Stimulated activated CD4-positive, alpha-beta T cell treated with anti-CD3 and anti-CD28 coated beads, Interleukin-1b, Interleukin-23, amount 100 ng/mL, for 48 hours (primary cell): ENCODE data around the gene TMEM131L.
A peak's percentile ranks its signal among the peaks of the same experiment; 100 is the strongest.
"Not testable (repeated sequence)": the region's sequence is repeated elsewhere in the genome, so short reads cannot be mapped to it uniquely, and the experiment has no call there.

Source experiments
- DNase-seq: peaks from one replicate; pipeline ENCODE4 v3.0.0-alpha.2; 2020

TMEM131L gene

DNA sequence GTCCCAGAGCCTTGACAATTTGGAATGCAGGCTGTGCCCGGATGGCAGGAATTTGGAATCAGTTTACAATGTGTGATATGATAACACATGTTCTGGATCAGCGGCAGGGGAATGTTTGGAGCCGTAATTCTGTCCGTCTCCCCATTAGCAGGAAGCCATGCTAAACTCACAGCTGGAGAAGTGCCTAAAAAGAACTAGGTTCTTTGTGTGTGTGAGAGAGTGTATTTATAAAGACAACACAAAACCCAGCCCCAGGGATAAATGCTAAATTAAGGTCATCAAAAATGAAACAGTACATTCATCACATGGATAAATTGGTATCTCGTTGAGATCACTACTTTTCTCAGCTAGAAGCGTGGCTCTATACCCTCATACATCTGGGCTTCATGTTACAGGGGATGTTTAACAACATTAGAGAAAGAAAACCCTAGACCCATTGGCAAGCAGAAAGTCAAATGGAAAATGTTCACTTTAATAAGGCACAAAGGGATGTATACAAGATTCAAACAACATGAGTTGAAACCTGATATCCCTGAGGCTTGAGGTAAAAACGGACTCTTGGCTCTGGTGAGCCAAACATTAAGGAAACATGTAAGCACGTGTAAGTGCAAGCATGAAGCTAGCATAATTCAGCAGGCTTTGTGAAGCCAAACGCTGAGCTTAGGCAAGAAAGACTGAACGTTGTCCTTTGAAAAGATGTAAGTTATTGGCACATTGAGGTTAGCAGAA, 18.0 kb upstream of the TMEM131L start:
- DNase-seq = no peak

DNA sequence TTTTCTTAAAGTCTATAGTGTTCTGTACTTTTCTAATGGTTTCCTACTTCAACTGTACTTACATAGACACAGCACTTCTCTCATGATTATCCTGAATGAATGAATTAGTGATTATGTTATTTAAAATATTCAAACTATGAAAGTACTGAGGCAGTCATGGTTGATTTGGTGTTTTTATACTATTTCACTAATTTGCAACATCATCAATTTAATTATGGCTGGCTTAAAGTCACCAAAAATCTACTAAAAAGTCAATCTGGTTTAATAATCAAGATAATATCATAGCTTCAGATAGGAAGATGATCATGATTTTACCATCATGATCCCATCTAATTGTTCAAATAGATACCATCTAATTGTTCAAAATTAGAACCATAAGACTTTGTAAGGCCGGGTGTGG, 16.8 kb upstream of the TMEM131L start:
- no peak for DNase-seq

DNA sequence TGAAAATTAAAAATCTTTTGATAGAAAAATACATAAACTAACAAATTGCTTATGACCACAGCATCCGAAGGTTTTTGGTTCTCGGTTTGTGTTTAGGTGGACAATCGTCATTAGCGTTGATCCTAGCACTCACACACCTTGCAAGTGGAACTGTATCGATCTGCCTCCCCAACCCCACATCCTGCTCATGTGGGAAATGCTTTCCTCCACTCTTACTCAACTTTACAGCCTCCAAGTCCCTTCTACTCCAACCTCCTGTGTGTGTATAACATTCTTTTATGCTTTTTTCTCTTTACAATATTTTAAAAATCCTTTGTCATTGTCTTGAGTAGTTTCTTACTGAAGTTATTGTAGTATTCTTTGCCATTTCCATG, 15.6 kb upstream of the TMEM131L start:
- no peak for DNase-seq

DNA sequence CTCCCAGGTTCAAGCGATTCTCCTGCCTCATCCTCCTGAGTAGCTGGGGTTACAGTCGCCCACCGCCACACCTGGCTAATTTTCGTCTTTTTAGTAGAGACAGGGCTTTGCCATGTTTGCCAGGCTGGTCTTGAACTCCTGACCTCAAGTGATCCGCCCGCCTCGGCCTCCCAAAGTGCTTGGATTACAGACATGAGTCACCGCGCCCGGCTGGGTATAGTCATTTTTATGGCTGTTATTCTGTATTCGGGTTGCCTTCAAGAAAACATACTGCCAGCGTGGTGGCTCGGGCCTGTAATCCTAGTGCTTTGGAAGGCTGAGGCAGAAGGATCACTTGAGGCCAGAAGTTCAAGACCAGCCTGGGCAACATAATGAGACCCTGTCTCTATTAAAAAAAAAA, 15.0 kb upstream of the TMEM131L start:
- DNase-seq = not testable (repeated sequence)

DNA sequence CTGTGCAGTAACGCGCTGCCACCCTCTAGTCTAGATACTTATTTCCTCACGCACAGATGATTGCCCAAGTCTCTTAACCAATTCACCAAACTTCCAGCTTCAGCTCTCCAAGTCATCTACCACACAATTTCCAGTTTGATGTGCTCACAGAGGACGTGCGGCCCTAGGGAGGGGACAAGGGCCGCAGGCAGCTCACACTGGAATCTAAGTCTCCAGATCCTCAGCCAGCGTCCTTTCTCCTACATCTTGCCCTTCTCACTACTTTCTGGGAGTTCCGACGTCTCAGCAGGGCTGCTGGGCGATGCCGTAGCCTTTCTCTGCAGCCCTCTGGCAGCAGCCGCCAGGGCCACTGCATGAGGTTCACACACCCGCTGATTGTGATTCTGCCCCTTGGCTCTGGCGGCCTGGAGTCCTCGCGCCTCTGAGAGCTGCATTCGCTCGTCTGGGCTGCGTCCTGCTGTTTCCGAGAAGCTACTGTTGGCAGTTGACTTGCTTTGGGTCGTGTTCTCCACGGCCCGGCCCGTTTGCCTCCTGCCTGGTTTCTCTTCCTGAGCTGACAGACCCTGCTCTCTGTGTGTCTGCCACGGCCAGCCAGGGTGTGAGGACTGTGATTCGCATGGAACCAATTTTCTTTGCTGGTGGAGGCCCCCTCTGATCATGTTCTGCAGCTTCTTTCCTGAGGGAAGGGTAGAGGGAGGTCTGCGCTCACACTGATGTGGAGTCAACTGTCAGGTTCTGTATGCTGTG, 14.1 kb upstream of the TMEM131L start:
- DNase-seq = no peak

DNA sequence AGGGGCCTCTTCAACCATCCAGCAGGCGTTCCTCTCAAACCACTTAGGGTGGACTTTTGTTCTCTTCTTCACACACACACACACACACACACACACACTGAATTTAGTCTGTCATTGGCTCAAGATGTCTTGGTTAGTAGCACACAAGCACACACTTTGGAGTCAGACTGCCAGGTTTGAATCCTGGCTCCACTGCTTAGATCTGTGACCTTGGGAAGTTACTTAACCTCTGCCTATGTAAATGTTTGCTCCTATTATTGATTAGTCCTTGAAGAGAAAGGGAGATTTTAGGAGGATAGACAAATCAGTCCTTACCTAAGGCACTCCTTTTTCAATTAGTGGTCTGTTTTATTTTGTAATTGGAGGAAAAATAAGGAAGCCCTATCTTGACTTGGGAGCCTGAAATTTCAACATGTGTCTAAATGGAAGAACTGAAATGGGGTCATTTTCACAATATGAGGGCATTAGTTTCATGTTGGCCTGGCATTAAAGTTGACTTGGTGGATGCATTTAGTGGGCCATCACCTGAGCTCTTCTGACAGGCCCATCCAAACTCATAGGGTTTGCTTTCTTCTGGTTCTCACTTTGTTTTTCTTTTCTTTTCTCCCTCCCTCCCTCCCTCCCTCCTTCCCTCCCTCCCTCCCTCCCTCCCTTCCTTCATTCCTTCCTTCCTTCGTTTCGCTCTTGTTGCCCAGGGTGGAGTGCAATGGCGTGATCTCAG, 13.3 kb upstream of the TMEM131L start:
- DNase-seq = no peak

DNA sequence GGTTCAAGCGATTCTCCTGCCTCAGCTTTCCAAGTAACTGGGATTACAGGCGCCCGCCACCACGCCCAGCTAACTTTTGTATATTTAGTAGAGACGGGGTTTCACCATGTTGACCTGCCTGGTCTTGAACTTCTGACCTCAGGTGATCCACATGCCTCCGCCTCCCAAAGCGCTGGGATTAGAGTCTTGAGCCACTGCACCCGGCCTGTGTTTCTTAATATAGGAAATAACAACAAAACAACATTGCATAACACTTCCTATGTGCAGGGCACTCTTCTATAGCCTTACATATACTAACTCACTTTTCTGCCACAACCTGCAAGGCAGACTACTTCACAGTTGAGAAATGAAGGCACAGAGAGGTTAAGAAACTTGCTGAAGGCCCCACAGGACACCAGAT, 12.8 kb upstream of the TMEM131L start:
- DNase-seq = no peak

DNA sequence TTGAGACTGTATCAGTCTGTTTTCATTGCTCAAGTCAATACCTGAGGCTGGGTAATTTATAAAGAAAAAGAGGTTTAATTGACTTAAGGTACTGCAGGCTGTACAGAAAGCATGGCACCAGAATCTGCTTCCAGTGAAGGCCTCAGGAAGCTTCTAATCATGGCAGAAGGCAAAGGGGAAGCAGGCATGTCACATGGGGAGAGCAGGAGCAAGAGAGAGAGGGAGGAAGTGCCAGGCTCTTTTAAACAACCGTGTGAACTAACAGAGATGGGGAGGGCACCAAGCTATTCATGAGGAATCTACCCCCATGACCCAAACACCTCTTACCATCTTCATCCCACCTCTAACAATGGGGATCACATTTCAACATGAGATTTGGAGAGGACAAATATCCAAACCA, 7.2 kb upstream of the TMEM131L start:
- no peak for DNase-seq

DNA sequence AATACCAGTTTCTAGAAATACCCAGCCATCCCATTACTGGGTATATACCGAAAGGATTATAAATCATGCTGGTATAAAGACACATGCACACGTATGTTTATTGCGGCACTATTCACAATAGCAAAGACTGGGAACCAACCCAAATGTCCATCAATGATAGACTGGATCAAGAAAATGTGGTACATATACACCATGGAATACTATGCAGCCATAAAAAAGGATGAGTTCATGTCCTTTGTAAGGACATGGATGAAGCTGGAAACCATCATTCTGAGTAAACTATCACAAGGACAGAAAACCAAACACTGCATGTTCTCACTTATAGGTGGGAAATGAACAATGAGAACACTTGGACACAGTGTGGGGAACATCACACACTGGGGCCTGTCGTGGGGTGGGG, 4.6 kb upstream of the TMEM131L start:
- not testable (repeated sequence) for DNase-seq

DNA sequence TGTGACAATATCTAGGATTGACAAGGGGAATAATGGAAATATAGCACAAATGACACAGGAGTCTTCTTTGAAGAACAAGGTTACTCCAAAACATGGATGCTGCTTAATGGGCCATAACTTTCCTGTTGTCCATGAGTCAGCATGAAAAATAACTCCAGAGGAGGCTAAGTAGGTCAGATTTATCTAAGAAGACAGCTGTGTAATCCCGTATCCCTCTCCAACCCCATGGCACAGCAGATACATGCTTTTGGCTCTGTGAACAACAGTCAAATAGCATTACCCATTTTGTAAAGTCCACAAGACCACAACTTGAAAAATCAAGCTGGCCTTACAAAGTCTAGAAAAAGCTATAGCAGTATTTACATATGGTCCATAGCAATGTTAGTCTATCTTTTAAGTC, 2.1 kb upstream of the TMEM131L start:
- DNase-seq = no peak

DNA sequence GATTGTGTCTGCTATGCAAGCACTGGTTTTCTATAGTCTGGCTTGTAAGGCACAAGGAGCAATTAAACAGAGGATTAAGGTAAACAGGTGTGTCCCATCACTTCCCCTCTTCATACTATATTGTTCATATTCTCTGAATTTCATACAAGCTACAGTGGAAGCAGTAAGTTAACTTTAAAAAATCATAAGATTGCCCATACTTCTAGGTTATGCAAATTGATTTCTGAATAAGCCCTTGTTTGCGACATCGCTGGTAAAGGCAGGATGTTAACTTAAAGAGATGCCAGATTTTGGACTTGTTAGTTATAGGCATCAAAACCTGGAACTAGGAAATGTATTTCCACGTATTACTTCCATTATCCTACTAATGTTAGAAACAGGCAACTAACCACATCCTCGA, 1.0 kb upstream of the TMEM131L start:
- no peak for DNase-seq

DNA sequence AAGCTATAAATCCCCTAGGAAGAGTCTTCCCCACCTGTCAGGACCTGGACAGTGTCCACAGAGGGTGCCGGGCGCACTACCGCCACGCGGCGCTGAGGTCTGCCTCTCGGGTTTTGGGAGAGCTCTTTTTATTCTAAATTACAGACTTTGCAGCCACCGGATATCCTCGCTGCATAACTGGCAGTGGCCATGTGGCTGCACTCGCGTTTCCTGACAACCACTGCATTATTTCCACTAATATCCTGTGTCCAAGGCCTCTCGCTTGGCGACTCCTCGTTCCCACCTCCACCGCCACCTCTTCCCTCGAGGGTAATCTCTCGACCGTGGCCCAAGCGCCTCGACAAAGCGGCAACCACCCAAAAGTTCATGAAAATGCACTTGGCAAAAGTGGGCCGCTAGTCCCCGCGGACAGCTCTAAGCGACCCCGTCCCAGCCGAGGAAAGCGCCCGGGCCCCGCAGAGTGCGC, 512 bp upstream of the TMEM131L start:
- DNase-seq = peak; percentile 41

DNA sequence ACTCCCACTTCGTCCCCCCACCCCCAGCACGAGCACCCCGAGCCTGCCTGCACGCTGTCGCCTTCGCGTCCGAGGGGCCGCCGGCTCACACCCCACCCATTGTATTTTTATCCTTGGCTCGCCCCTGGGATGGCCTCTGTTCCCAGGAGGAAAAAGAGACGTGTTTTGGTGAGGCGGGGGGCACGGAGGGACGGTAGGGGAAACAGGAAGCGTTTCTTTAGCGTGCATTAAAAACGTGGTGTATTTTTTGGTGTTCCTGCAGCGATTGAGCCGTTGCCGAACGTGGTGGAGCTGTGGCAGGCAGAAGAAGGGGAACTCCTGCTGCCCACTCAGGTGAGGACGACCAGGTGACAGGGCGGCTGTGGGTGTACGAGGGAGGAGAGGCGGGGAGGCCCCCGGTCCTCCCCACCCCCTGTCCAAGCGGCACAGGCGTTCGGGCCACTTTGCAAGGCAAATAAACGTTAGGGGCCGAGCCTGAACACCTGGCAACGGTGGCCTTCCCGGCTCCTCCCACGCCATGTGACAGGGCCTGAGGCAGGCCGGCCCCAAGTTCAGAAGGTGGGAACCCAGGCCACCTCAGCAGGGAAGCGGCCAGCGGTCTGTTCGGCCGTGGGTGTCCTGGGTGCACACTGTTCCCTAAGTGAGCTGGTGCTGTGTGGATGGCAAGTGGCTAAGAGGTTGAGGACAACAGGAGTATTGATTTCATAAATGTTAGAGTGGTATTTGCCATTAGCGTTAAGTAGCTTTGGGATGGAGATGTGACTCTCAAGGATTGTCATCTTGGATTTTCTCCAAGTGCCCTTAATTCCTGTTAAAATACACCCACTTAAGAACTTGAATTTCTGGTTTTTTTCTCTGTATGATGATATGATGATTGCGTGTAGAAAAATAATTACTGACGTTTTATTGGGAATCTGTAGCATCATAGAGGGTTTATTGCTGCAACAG, 1.1 kb downstream of the TMEM131L start:
- DNase-seq = peak; percentile 39

DNA sequence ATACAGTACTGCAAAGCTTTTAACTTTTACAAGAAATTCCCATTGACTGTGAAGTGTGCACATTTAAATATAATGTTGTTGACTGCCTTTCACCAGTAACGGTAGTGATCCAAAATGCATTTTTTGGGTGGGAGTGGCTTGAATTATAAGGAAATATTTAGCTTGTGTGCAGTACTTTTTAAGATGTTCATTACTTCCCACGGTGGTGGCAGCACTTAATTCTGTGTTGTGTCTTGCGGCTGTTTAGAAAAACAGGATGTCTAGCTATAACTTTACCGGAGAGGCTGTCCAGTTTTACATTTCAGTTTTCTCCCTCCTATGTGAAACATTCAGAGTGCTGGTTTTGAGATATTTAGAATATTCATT, 1.7 kb downstream of the TMEM131L start:
- no peak for DNase-seq

DNA sequence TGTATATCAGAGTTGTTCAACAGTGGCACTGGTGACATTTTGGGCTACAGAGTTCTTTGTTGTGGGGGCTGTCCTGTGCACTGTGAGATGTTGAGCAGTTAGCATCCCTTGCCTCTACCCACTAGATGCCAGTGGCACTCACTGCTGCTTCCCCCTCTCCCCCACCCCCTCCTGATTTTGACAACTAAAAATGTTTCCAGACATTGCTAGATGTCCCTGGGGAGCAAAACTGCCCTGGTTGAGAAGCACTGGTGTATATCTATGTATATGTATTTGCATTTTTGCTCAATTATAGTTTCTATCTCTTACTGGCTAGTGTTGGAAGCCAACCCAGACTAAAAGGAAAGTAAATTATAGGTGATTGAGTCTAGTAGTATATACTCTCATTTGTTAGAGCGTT, 2.4 kb downstream of the TMEM131L start:
- no peak for DNase-seq

DNA sequence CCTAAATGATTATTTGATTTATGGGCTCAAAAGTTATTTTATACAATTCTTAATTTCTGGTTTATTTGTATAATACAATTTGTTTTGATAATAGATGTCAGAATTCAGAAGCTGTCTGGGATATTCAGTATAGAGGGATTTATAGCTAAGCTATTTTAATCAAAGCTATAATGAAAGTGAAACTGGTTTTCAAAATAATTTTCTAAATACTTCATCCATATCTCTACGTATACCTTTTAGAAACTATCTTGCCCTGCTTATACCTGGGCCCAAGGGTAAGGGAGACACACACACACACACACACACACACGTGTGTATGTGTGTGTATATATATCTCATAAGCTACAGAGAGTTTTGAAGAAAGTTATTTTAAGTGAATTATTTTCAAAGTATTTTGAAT, 2.9 kb downstream of the TMEM131L start:
- DNase-seq = no peak

DNA sequence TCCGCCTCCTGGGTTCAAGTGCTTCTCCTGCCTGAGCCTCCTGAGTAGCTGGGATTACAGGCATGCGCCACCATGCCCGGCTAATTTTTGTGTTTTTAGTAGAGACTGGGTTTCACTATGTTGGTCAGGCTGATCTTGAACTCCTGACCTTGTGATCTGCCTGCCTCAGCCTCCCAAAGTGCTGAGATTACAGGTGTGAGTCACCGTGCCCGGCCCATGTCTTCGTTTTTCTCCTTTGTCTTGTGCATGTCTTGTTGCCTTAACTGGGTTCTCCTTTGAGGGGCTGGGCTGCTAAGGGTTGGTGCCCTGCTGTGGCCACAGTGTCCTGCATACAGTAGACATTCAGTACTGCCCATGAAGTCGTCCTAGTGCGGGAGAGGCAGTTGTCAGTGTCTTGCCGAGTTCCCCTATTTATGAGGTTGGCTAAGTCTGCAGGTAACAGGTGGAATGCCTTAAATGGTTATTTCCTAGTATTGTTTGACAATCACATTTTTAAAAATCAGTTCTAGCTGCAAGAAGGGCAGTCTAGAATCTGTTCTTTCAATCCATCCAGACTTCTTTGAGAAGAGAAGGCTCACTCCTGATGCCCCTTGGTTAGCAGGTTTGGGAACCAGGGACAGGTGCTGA, 5.0 kb downstream of the TMEM131L start:
- DNase-seq = peak; percentile 32

DNA sequence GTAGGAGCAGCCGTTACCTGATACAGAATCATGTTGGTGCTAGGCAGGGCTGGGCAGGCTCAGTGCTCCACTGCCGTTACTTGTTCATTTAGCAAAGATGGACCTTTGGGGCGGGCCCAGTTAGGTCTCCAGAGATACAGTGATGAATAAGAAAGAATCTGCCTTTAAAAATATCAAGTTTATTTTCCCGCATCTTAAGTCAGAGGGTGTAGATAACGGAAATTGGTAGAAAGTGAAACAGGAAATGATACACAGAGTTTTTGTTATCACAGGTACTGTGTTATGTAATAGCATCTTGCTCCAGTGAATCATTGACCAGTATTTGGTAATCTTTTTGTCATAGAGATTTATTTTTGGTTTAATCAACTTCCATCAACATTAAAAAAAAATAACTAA, 5.5 kb downstream of the TMEM131L start:
- peak; percentile 45 for DNase-seq

DNA sequence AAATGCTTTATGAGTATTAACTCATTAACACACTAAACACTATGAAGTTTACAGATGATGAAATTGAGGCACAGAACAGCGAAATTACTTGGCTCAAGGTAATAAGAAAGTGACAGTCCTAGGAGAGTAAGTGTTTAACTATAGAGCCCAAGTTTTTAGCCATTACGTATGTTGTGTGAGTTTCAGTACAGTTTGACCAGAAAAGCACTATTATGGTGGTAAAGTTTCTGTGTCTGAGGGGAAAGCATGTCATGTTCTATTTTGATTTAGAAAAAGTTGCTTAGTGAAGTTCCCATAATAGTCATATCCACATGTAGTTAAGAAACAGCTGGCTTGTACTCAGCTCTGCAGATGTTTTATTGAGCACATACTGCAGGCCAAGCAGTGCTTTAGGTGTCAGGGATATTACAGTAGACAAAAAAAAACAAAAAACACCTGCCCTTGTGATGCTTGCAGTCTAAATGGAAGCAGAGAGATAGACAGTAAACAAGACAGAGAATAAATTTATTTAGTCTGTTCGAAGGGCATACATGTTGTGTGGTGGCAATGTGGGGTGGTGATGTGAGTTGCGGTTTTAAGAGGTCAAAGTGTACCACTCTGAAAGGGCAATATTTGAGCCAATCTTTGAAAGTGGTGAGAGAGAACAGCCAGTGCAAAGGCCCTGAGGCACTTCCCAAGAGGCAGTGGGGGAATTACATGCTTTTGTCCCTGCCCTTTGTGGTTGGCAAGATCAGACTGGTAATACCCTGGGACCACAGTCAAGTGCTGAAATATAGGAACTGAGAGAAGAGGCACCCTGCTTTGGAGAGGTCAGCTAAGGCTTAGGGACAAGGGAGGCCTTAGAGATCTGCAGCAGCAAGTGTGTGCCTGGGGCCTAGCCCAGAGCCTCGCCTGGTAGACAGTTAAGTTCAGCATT, 6.2 kb downstream of the TMEM131L start:
- no peak for DNase-seq

DNA sequence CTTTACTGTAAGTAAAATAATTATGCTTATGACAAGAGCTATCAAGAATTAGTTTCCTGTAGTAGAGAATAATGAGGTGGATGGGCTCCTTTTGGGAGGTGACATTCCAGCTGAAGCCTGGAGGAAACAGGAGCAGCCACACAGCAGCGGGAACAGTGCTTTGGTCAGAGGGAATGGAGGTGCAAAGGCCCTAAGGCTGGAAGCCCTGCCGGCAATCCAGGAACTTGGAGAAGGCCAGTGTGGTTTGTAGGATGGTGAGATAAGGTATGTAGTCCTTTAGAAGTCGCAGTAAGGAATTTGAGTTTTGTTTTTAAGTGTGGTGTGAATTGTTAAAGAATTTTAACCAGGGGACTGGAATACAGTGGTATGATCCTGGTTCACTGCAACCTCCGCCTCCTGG, 8.1 kb downstream of the TMEM131L start:
- no peak for DNase-seq
